SK-N-SH treated with all-trans-retinoic acid at 6 μM for 48 hours (cell line): ENCODE results near the gene TRIM72.
"Not testable (repeated sequence)": the region's sequence is repeated elsewhere in the genome, so short reads cannot be mapped to it uniquely, and the experiment has no call there.

Experiments
- ATAC-seq: fragments of 200-7000 bp; cut with Tn5 transposase; 3 replicates; pipeline ENCODE4 v1.9.1; 2020; ENCODE audit warnings: mild to moderate bottlenecking, moderate library complexity
- BACH2 ChIP-seq: fragments of 250-450 bp; sonication (Bioruptor Pico); IDR thresholded peaks from 2 replicates; pipeline ENCODE4 v1.9.0; 2021; ENCODE audit warnings: mild to moderate bottlenecking, borderline replicate concordance
- CREB5 ChIP-seq: fragments of 250-450 bp; sonication (Bioruptor Pico); IDR thresholded peaks from 2 replicates; pipeline ENCODE4 v1.5.1; 2020; ENCODE audit warnings: low read depth, mild to moderate bottlenecking, moderate library complexity
- ESRRG ChIP-seq: fragments of 250-450 bp; sonication (Bioruptor Pico); IDR thresholded peaks from 2 replicates; pipeline ENCODE4 v1.6.1; 2021; ENCODE audit warnings: mild to moderate bottlenecking
- GLIS3 ChIP-seq: fragments of 250-450 bp; sonication (Bioruptor Pico); IDR thresholded peaks from 2 replicates; pipeline ENCODE4 v1.5.0; 2020; ENCODE audit warnings: mild to moderate bottlenecking, moderate library complexity
- ISL1 ChIP-seq: fragments of 250-450 bp; sonication (Bioruptor Pico); IDR thresholded peaks from 2 replicates; pipeline ENCODE4 v2.1.2; 2022; ENCODE audit warnings: mild to moderate bottlenecking, moderate library complexity
- OSR1 ChIP-seq: fragments of 250-450 bp; sonication (Bioruptor Pico); IDR thresholded peaks from 2 replicates; pipeline ENCODE4 v1.8.0; 2022; ENCODE audit warnings: moderate library complexity, mild to moderate bottlenecking, inconsistent platforms
- POU6F1 ChIP-seq: fragments of 250-450 bp; sonication (Bioruptor Pico); IDR thresholded peaks from 2 replicates; pipeline ENCODE4 v1.8.0; 2021; ENCODE audit warnings: low read depth, mild to moderate bottlenecking, moderate library complexity, borderline replicate concordance
- RARB ChIP-seq: fragments of 250-450 bp; sonication (Bioruptor Pico); IDR thresholded peaks from 2 replicates; pipeline ENCODE4 v1.8.0; 2021; ENCODE audit warnings: mild to moderate bottlenecking, moderate library complexity
- SNAI2 ChIP-seq: fragments of 250-450 bp; sonication (Bioruptor Pico); IDR thresholded peaks from 2 replicates; pipeline ENCODE4 v1.5.0; 2020; ENCODE audit warnings: mild to moderate bottlenecking, moderate library complexity
- TOX ChIP-seq: fragments of 250-450 bp; sonication (Bioruptor Pico); IDR thresholded peaks from 2 replicates; pipeline ENCODE4 v1.8.0; 2021; ENCODE audit warnings: mild to moderate bottlenecking, moderate library complexity, borderline replicate concordance
- TSHZ2 ChIP-seq: fragments of 250-450 bp; sonication (Bioruptor Pico); IDR thresholded peaks from 2 replicates; pipeline ENCODE4 v1.5.0; 2020; ENCODE audit warnings: mild to moderate bottlenecking, moderate library complexity
- ZC3H10 ChIP-seq: fragments of 250-450 bp; sonication (Bioruptor Pico); IDR thresholded peaks from 2 replicates; pipeline ENCODE4 v1.5.1; 2021; ENCODE audit warnings: mild to moderate bottlenecking, moderate library complexity
- ZFP3 ChIP-seq: fragments of 250-450 bp; sonication (Bioruptor Pico); IDR thresholded peaks from 2 replicates; pipeline ENCODE4 v1.5.0; 2020; ENCODE audit warnings: mild to moderate bottlenecking, moderate library complexity
- ZFP30 ChIP-seq: fragments of 450-650 bp; formaldehyde crosslinking; IDR thresholded peaks from 2 replicates; pipeline ENCODE4 v1.5.0; 2022; ENCODE audit warnings: mild to moderate bottlenecking, moderate library complexity
- ZNF565 ChIP-seq: fragments of 450-650 bp; formaldehyde crosslinking; conservative IDR thresholded peaks from 2 replicates; pipeline ENCODE4 v1.5.0; 2020; ENCODE audit warnings: low read depth, mild to moderate bottlenecking, moderate library complexity
- ZNF70 ChIP-seq: fragments of 450-650 bp; formaldehyde crosslinking; IDR thresholded peaks from 2 replicates; pipeline ENCODE4 v1.5.0; 2020; ENCODE audit warnings: mild to moderate bottlenecking, moderate library complexity
- ZNF8 ChIP-seq: fragments of 450-650 bp; formaldehyde crosslinking; IDR thresholded peaks from 2 replicates; pipeline ENCODE4 v1.5.0; 2020; ENCODE audit warnings: mild to moderate bottlenecking, moderate library complexity

The TRIM72 gene

GRCh38 chr16:31199430-31200041 lies 14.4 kb upstream of the TRIM72 start (continued):
- TF ChIP-seq ZNF70 (CRISPR knock-in tag) (no peak), TSHZ2 (CRISPR knock-in tag) (no peak), GLIS3 (CRISPR knock-in tag) (no peak), ZFP3 (CRISPR knock-in tag) (no peak), ISL1 (CRISPR knock-in tag) (no peak), CREB5 (CRISPR knock-in tag) (no peak), POU6F1 (CRISPR knock-in tag) (no peak)

DNA sequence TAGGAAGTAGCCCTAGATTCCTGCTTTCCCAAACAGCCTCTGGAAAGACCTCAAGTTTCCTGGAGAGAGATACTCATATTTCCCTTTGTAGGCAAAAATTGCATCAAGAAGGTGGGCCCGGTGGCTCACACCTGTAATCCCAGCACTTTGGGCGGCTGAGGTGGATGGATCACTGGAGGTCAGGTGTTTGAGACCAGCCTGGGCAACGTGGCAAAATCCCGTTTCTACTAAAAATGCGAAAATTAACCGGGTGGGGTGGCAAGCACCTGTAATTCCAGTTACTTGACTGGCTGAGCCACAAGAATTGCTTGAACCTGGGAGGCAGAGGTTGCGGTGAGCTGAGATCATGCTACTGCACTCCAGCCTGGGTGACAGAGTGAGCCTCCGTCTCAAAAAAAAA lies 13.8 kb upstream of the TRIM72 start:
- ATAC-seq: not testable (repeated sequence)

DNA sequence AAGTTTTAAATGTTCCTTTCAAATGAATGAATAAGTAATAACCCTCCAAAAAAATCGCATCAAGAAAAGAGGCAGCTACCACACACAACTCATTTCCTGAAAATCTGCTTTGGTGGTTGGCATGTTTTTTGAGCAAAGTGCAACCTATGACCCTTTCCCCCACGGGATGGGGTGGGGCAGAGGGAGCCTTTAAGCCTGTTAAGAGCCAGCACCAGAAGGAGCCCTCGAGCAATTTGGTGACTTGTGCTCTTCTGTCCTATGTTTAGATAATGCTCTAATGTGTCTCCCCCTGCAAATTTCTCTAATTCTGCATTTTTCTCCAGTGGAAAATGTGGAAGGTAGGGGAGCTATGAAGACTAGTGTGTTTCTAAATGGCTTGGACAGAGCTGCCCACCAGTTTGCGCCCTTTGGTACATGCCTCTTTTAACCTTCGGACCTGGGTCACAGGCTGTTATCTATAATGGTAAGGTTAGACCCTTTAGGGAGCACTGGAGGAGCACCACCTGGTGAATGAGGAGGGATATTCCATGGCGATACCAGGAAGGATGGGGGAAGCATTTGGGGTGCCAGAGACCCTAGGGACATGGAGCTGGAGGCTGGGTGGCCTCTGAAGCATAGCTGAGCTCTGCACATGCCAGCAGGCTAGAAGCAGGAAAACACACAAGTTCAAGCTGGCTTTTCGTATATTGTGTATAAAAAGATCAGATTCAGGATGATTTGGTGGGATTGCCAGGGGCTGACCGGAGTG lies 12.9 kb upstream of the TRIM72 start:
- TF ChIP-seq ZNF70 (CRISPR knock-in tag) (no peak), ZC3H10 (CRISPR knock-in tag) (no peak), BACH2 (no peak), ESRRG (CRISPR knock-in tag) (no peak), RARB (CRISPR knock-in tag) (no peak), TOX (no peak), ZFP3 (CRISPR knock-in tag) (no peak), OSR1 (CRISPR knock-in tag) (no peak), ZFP30 (CRISPR knock-in tag) (no peak), SNAI2 (CRISPR knock-in tag) (no peak), ISL1 (CRISPR knock-in tag) (no peak), POU6F1 (CRISPR knock-in tag) (no peak), GLIS3 (CRISPR knock-in tag) (no peak), CREB5 (CRISPR knock-in tag) (no peak), ZNF8 (CRISPR knock-in tag) (no peak), ZNF565 (CRISPR knock-in tag) (no peak)
- ATAC-seq: peak; percentile 10
